HEK293T (cell line): ENCODE data around the gene DLG2.
"Not testable (repeated sequence)": the region's sequence is repeated elsewhere in the genome, so short reads cannot be mapped to it uniquely, and the experiment has no call there.

ENCODE experiments used
- CTCF ChIA-PET: fragments of 350-600 bp; formaldehyde crosslinking; extraction: SDS; loops from one replicate; lab custom pipeline; 2021; ENCODE audit warnings: antibody characterized with exemption, inconsistent platforms; lab: Yijun Ruan, JAX
- POLR2A ChIA-PET: fragments of 350-600 bp; formaldehyde crosslinking; extraction: SDS; loops from one replicate; lab custom pipeline; 2020; ENCODE audit warnings: antibody characterized with exemption, inconsistent platforms; lab: Yijun Ruan, JAX
- DNase-seq: peaks from one replicate; pipeline ENCODE4 v3.0.0; 2012; ENCODE audit warnings: mixed read lengths; ENCODE audit errors: extremely low spot score
- ARNT ChIP-seq: fragments of 450-650 bp; IDR thresholded peaks from 2 replicates; pipeline ENCODE4 v1.6.1; 2017; ENCODE audit warnings: mild to moderate bottlenecking
- BHLHE40 ChIP-seq: fragments of 450-650 bp; IDR thresholded peaks from 2 replicates; pipeline ENCODE4 v1.6.1; 2016; ENCODE audit warnings: mild to moderate bottlenecking, moderate library complexity, borderline replicate concordance
- CTBP1 ChIP-seq: fragments of 450-650 bp; IDR thresholded peaks from 2 replicates; pipeline ENCODE4 v1.6.1; 2016; ENCODE audit warnings: borderline replicate concordance
- ELF4 ChIP-seq: fragments of 450-650 bp; IDR thresholded peaks from 2 replicates; pipeline ENCODE4 v1.6.1; 2017; ENCODE audit warnings: antibody characterized with exemption
- FOXA1 ChIP-seq: fragments of 450-650 bp; IDR thresholded peaks from 2 replicates; pipeline ENCODE4 v1.6.1; 2016; ENCODE audit warnings: mild to moderate bottlenecking
- FOXK2 ChIP-seq: fragments of 450-650 bp; IDR thresholded peaks from 2 replicates; pipeline ENCODE4 v1.6.1; 2016; ENCODE audit warnings: mild to moderate bottlenecking
- FOXM1 ChIP-seq: fragments of 450-650 bp; IDR thresholded peaks from 2 replicates; pipeline ENCODE4 v1.6.1; 2017; ENCODE audit warnings: mild to moderate bottlenecking, borderline replicate concordance
- HDGF ChIP-seq: fragments of 450-650 bp; IDR thresholded peaks from 2 replicates; pipeline ENCODE4 v1.6.1; 2017; ENCODE audit warnings: antibody characterized with exemption, borderline replicate concordance
- L3MBTL2 ChIP-seq: fragments of 450-650 bp; conservative IDR thresholded peaks from 2 replicates; pipeline ENCODE4 v1.6.1; 2016; ENCODE audit warnings: mild to moderate bottlenecking
- LEF1 ChIP-seq: fragments of 450-650 bp; IDR thresholded peaks from 2 replicates; pipeline ENCODE4 v1.6.1; 2017; ENCODE audit warnings: mild to moderate bottlenecking, borderline replicate concordance
- NFRKB ChIP-seq: fragments of 450-650 bp; IDR thresholded peaks from 2 replicates; pipeline ENCODE4 v1.6.1; 2016; ENCODE audit warnings: mild to moderate bottlenecking, moderate library complexity
- SP1 ChIP-seq: fragments of 450-650 bp; IDR thresholded peaks from 2 replicates; pipeline ENCODE4 v1.6.1; 2017
- SUZ12 ChIP-seq: fragments of 450-650 bp; IDR thresholded peaks from 2 replicates; pipeline ENCODE4 v1.6.1; 2016; ENCODE audit warnings: mild to moderate bottlenecking
- TARDBP ChIP-seq: fragments of 450-650 bp; IDR thresholded peaks from 2 replicates; pipeline ENCODE4 v1.6.1; 2016
- ZNF384 ChIP-seq: fragments of 450-650 bp; IDR thresholded peaks from 2 replicates; pipeline ENCODE4 v1.6.1; 2016
- TF ChIP-seq, protein P1 (sequence below): fragments of 450-650 bp; IDR thresholded peaks from 2 replicates; pipeline ENCODE4 v1.6.1; 2016

DLG2 gene

DNA sequence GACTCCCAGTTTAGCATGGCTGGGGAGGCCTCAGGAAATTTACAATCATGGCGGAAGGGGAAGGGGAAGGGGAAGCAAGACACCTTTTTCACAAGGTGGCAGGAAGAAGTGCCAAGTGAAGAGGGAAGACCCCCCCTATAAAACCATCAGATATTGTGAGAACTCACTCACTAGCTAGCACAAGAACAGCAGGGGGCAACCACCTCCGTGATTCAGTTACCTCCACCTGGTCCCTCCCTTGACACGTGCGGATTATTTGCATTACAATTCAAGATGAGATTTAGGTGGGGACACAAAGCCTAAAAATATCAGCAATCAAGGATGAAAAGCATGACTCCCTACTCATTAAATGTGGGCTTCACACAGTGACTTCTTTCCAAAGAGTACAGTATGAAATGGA is 2186.0 kb downstream of the DLG2 start:
- CTCF ChIA-PET: no interaction called here
- TF ChIP-seq FOXK2 (no peak), CTBP1 (no peak), L3MBTL2 (no peak), ELF4 (no peak), HDGF (no peak), FOXM1 (no peak), BHLHE40 (no peak), TARDBP (no peak), SUZ12 (no peak), SP1 (no peak), ZNF384 (no peak), NFRKB (no peak)
- no peak for DNase-seq
- POLR2A ChIA-PET: no interaction called here

DNA sequence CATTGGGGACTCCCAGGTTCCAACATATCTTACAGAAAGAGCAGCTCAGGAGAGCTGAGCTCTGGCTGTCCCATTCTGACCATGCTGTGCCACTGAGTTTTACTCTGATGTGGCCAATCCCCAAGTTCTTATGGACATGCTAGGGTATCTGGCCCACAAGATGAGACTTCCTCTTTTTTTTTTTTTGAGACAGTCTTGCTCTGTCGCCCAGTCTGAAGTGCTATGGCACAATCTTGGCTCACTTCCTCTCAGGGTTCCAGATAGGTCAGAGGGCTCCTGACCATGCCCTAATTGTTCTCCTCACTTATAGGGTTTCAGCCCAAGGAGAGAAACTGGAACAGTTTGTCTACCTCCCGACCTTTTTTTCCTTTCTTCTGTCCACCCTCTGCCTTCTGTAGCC is 2188.7 kb downstream of the DLG2 start:
- TF ChIP-seq BHLHE40: no peak
- TF ChIP-seq SUZ12: no peak
- TF ChIP-seq ZNF384: no peak
- TF ChIP-seq ARNT: no peak
- no peak for TF ChIP-seq FOXK2
- no peak for TF ChIP-seq NFRKB
- TF ChIP-seq FOXM1: no peak
- TF ChIP-seq FOXA1: no peak
- TF ChIP-seq TARDBP: no peak
- TF ChIP-seq HDGF: no peak
- no peak for TF ChIP-seq LEF1
- no peak for TF ChIP-seq SP1
- no peak for TF ChIP-seq L3MBTL2
- TF ChIP-seq ELF4: no peak
- no peak for TF ChIP-seq CTBP1
- TF ChIP-seq, protein P1, sequence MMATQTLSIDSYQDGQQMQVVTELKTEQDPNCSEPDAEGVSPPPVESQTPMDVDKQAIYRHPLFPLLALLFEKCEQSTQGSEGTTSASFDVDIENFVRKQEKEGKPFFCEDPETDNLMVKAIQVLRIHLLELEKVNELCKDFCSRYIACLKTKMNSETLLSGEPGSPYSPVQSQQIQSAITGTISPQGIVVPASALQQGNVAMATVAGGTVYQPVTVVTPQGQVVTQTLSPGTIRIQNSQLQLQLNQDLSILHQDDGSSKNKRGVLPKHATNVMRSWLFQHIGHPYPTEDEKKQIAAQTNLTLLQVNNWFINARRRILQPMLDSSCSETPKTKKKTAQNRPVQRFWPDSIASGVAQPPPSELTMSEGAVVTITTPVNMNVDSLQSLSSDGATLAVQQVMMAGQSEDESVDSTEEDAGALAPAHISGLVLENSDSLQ: no peak
- POLR2A ChIA-PET: no interaction called here
- CTCF ChIA-PET: no interaction called here
- no peak for DNase-seq

DNA sequence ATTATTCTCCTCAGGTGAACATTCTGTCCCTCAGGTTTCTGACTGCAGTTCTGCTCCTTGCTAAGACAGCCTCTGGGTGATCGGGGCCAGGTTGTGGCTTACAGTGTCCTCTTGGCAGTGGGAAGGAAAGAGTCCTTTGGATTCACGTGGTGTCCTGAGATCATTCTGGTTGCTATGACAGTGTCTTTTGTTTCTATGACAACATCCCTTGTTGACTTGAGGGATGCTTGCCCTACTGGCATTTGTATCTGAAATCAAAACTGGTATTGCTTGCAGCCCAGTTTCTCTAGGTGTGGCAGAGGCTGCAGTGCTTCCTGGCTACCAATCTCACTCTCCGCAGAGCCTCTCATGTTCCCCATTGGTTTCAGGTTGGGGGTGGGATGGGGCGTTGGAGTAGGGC is 2189.2 kb downstream of the DLG2 start:
- TF ChIP-seq ARNT: no peak
- POLR2A ChIA-PET: no interaction called here
- DNase-seq: no peak
- CTCF ChIA-PET: no interaction called here

DNA sequence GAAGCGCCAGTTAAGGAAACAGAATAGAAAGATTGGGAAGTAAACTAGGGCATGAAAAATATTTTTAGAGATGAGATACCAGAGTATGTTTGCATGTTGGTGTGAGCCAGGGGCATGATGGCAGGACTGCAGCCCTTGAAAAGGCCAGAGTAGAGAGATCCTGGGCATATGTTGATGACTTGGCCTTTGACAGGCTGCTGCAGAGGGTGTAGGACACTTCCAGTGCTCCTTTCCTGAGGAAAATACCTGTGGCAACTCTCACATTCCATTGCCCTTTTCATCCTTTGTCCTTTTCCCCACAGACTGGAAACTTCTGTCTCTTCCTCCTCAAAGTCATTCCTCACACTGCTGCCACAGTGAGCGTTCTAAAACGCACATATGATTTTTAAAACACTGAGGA is 2190.3 kb downstream of the DLG2 start:
- CTCF ChIA-PET: no interaction called here
- no peak for DNase-seq
- POLR2A ChIA-PET: no interaction called here
- TF ChIP-seq, protein P1: no peak
- TF ChIP-seq SUZ12 (no peak), CTBP1 (no peak), SP1 (no peak), NFRKB (no peak), TARDBP (no peak), FOXM1 (no peak), FOXK2 (no peak), BHLHE40 (no peak), LEF1 (no peak), FOXA1 (no peak), ELF4 (no peak), ARNT (no peak), ZNF384 (no peak), L3MBTL2 (no peak), HDGF (no peak)

DNA sequence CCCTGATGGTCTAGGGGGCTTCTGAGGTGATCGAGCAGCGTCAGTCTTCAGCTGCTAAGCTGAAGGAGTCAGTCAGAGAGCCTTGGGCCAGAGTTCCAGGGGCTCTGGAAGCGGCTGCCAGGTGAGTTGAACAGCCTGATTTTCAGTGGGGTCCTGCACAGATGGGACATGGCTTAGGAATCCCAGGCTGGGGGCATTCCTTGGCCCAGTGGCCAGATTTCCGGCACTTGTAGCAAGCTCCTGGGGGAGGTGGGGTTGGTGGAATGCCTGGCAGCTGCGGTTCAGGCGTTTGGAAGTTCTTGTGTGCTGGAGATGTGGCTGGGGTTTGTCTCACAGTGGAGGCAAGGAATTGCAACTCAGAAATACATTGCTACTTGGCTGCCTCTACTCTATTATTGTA is 2192.3 kb downstream of the DLG2 start:
- DNase-seq, CTCF ChIA-PET, POLR2A ChIA-PET: not testable (repeated sequence)

DNA sequence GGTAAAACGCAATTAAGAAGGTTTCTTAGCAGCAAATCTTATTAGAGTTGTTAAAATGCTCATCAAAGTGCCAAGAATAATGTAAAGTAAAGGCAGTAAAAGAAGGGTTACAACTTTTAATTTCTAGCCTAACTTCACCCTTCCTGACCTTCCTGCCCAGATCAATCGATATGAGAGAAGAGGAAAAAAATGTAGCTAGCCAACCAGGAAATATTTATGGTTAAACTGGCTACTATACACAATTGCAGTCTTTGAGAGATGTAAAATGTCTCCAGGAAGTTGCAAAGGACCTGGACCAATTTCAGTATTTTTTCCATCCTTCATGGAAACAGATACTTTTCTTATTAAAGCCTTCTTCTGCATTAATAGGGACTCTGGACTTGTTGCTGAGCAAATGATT is 2199.2 kb downstream of the DLG2 start:
- DNase-seq: no peak
- ChIA-PET CTCF (no interaction called here), POLR2A (no interaction called here)
- TF ChIP-seq SP1 (no peak), ELF4 (no peak), SUZ12 (no peak), NFRKB (no peak), TARDBP (no peak)
- TF ChIP-seq, protein P1: no peak

DNA sequence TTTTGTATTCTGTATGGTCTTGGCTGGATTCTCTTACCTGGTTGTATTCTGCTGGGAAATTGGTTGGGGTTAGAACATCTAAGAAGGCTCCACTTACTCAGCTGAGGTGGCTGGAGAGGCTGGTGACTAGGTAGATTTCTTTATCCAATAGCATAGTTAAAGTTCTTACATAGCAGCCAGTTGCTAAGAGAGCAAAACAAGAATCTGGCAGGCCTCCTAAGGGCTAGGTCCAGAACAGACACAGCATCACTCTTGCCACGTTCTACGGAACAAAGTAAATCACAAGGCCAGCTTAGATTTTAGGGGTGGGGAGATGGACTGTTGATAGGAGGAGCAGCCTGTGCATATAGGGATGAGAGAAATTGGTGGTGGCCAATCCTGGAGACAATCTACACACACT is 2199.6 kb downstream of the DLG2 start:
- DNase-seq: no peak
- TF ChIP-seq, protein P1: no peak
- TF ChIP-seq ZNF384 (no peak), SP1 (no peak), LEF1 (no peak), NFRKB (no peak), CTBP1 (no peak), L3MBTL2 (no peak), HDGF (no peak), SUZ12 (no peak)
- CTCF ChIA-PET: no interaction called here
- POLR2A ChIA-PET: no interaction called here
